Measurements from ENCODE around the gene HYLS1. TPM values are rescaled to one million over a fixed set of nuclear protein-coding genes. Genes with fewer than 3 reads are reported as not detected.

The HYLS1 gene
- total and polyA plus RNA-seq, 10 of the 15 experiments (the other 5 are each of a cell fraction or from before 2014, with no cell fraction given), result 11.7 to 35.1 (median 17.6) TPM

DNA sequence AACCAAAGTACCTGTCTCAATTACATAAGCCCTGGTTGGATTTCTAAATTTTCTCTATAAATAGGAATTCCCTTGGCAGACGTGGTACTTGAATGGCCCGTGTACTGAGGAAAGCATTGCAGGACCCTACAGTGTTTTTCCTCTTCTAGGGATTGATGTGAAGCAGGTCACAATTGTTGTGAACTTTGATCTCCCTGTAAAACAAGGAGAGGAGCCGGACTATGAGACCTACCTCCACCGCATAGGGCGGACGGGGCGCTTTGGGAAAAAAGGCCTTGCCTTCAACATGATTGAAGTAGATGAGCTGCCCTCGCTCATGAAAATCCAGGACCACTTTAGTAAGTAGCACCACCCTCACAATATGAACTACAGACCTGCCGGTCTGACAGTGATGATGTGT lies 33.6 kb downstream of the HYLS1 start:
- H2AFZ ChIP-seq (ENCODE audit: control insufficient read depth, low read depth, low read length), result no peak overlapping the region
- no peak overlapping the region for H3K9ac ChIP-seq (ENCODE audit: control insufficient read depth, insufficient read depth, low read length)
- H3K4me2 ChIP-seq (ENCODE audit: control insufficient read depth, insufficient read depth), result no peak overlapping the region
- in situ Hi-C loops (cut with MboI) (loop anchor here (5.0 kb wide), 1 partner anchor 271 kb away; no protein-coding TSS in a partner anchor), intact Hi-C loops (cut with micrococcal nuclease; ENCODE audit: unreplicated experiment) (loop anchor here (5.0 to 10.0 kb wide), 2 partner anchors 141 to 394 kb away; partner anchors contain the start of gene CDON)
- H3K27me3 ChIP-seq (replicated peaks in 1 of 2; ENCODE audit: control insufficient read depth in 2 of 2, insufficient read depth in 2 of 2, low read length in 1 of 2), result peaks cover 0 to 4% of the 10 kb centered on the region in 2 experiments; a peak in 2 of 4 replicates
- no peak for TF ChIP-seq NRF1 (conservative IDR thresholded peaks at IDR 0.05; ENCODE audit: low read depth, low read length)
- TF ChIP-seq SREBF1 (IDR thresholded peaks at IDR 0.05; ENCODE audit: low read length), result no peak
- no peak for TF ChIP-seq BMI1 (IDR thresholded peaks at IDR 0.05; ENCODE audit: borderline replicate concordance)
- TF ChIP-seq CHD4 (IDR thresholded peaks at IDR 0.05), result no peak
- CTCF ChIA-PET, result interaction anchor here (0.7 to 5.9 kb wide), 6 partner anchors 9 to 563 kb away, joined by 3 to 120 read pairs (median 4); no protein-coding TSS in a partner anchor
- H3K79me2 ChIP-seq (ENCODE audit: control insufficient read depth, insufficient read depth, low read length), result no peaks in the 10 kb centered on the region
- POLR2A ChIA-PET, result no interaction called here
- no peaks in the 10 kb centered on the region for H3K9me3 ChIP-seq (replicated peaks; ENCODE audit: control insufficient read depth, insufficient read depth, low read length)
- H3K4me1 ChIP-seq (ENCODE audit: control insufficient read depth, insufficient read depth, low read length), result no peaks in the 10 kb centered on the region
- WGBS (ENCODE audit: insufficient coverage, insufficient replicate concordance, low lambda C conversion rate, missing lambda C conversion rate), result 54% methylated on average over 9 of the region's 9 CpGs
- SMC1A ChIA-PET (ENCODE audit: uncharacterized antibody, unreplicated experiment), result interaction anchor here (1.0 to 6.3 kb wide), 2 partner anchors 17 to 274 kb away, joined by 3 to 61 read pairs; partner anchors contain the start of gene DDX25
- DNase-seq (ENCODE audit: low read depth, low spot score) (no peak), FAIRE-seq (no peak), ATAC-seq (no peak)
- no peaks in the 10 kb centered on the region for H3K36me3 ChIP-seq (ENCODE audit: control insufficient read depth in 2 of 2, insufficient read depth in 2 of 2, low read length in 1 of 2)
- RAD21 ChIA-PET (ENCODE audit: unreplicated experiment), result interaction anchor here (1.1 kb wide), 1 partner anchor 139 kb away, joined by 3 read pairs; no protein-coding TSS in a partner anchor
- no TSS peak for BruUV-seq (replicated peaks)
- no peaks in the 10 kb centered on the region for H4K20me1 ChIP-seq (ENCODE audit: control insufficient read depth, insufficient read depth)
- no peak overlapping the region for H3K27ac ChIP-seq (ENCODE audit: control insufficient read depth, insufficient read depth)
- no peak overlapping the region for H3K4me3 ChIP-seq

DNA sequence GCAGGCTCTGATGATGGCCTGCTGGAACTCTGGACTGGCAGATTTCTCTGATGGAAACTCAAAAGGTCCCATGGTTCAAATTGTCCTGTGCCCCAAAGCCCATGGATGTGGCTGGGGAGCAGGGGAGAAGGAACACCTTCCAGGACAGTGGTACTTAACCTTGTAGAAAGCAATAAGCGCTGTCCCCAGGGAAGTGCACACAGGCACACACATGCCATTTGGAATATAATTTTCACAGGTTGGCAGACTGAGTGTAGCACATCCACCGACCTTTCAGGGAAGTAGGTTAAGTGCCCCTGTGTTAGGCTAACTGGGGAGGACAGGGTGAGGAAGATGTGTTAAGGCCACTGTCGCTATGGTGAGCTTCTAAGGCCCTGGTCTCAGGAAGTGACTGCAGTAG lies 34.7 kb downstream of the HYLS1 start:
- 52% methylated on average over 3 of the region's 3 CpGs for WGBS (ENCODE audit: insufficient coverage, insufficient replicate concordance, low lambda C conversion rate, missing lambda C conversion rate)
- Histone ChIP-seq H3K9me3 (replicated peaks; ENCODE audit: control insufficient read depth, insufficient read depth, low read length) (no peaks in the 10 kb centered on the region), H3K9ac (ENCODE audit: control insufficient read depth, insufficient read depth, low read length) (no peak overlapping the region), H4K20me1 (ENCODE audit: control insufficient read depth, insufficient read depth) (no peaks in the 10 kb centered on the region), H2AFZ (ENCODE audit: control insufficient read depth, low read depth, low read length) (no peak overlapping the region), H3K27me3 (replicated peaks in 1 of 2; ENCODE audit: control insufficient read depth in 2 of 2, insufficient read depth in 2 of 2, low read length in 1 of 2) (no peaks in the 10 kb centered on the region; a peak in 1 of 4 replicates), H3K36me3 (ENCODE audit: control insufficient read depth in 2 of 2, insufficient read depth in 2 of 2, low read length in 1 of 2) (no peaks in the 10 kb centered on the region), H3K4me3 (no peak overlapping the region), H3K4me1 (ENCODE audit: control insufficient read depth, insufficient read depth, low read length) (no peaks in the 10 kb centered on the region), H3K79me2 (ENCODE audit: control insufficient read depth, insufficient read depth, low read length) (no peaks in the 10 kb centered on the region), H3K27ac (ENCODE audit: control insufficient read depth, insufficient read depth) (no peak overlapping the region), H3K4me2 (ENCODE audit: control insufficient read depth, insufficient read depth) (no peak overlapping the region)
- BruUV-seq (replicated peaks), result no TSS peak
- DNase-seq (ENCODE audit: low read depth, low spot score) (no peak), FAIRE-seq (no peak), ATAC-seq (no peak)
- SMC1A ChIA-PET (ENCODE audit: uncharacterized antibody, unreplicated experiment), result interaction anchor here (1.0 to 6.3 kb wide), 2 partner anchors 18 to 273 kb away, joined by 3 to 61 read pairs; partner anchors contain the start of gene DDX25
- POLR2A ChIA-PET, result no interaction called here
- CTCF ChIA-PET, result interaction anchor here (1.0 to 5.9 kb wide), 5 partner anchors 8 to 559 kb away, joined by 3 to 120 read pairs (median 6); no protein-coding TSS in a partner anchor
- in situ Hi-C loops (cut with MboI), result loop anchor here (5.0 kb wide), 1 partner anchor 270 kb away; no protein-coding TSS in a partner anchor
- intact Hi-C loops (cut with micrococcal nuclease; ENCODE audit: unreplicated experiment), result loop anchor here (5.0 to 10.0 kb wide), 2 partner anchors 140 to 393 kb away; partner anchors contain the start of gene CDON
- RAD21 ChIA-PET (ENCODE audit: unreplicated experiment), result interaction anchor here (1.1 to 3.7 kb wide), 2 partner anchors 137 to 271 kb away, joined by 3 to 27 read pairs; no protein-coding TSS in a partner anchor
- TF ChIP-seq, protein P1, sequence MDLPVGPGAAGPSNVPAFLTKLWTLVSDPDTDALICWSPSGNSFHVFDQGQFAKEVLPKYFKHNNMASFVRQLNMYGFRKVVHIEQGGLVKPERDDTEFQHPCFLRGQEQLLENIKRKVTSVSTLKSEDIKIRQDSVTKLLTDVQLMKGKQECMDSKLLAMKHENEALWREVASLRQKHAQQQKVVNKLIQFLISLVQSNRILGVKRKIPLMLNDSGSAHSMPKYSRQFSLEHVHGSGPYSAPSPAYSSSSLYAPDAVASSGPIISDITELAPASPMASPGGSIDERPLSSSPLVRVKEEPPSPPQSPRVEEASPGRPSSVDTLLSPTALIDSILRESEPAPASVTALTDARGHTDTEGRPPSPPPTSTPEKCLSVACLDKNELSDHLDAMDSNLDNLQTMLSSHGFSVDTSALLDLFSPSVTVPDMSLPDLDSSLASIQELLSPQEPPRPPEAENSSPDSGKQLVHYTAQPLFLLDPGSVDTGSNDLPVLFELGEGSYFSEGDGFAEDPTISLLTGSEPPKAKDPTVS (IDR thresholded peaks at IDR 0.05; ENCODE audit: low read depth, low read length), result no peak
- TF ChIP-seq ASH2L (IDR thresholded peaks at IDR 0.05; ENCODE audit: borderline replicate concordance, low read depth) (no peak), EGR1 (IDR thresholded peaks at IDR 0.05; ENCODE audit: borderline replicate concordance in 1 of 2, low read depth in 2 of 2, low read length in 2 of 2) (no peak), ZNF622 (IDR thresholded peaks at IDR 0.05) (no peak), CBX5 (IDR thresholded peaks at IDR 0.05; ENCODE audit: low read depth) (no peak), IKZF2 (IDR thresholded peaks at IDR 0.05) (no peak), STAT3 (IDR thresholded peaks at IDR 0.05; ENCODE audit: low read depth, low read length) (no peak)
- TF ChIP-seq, protein P2, sequence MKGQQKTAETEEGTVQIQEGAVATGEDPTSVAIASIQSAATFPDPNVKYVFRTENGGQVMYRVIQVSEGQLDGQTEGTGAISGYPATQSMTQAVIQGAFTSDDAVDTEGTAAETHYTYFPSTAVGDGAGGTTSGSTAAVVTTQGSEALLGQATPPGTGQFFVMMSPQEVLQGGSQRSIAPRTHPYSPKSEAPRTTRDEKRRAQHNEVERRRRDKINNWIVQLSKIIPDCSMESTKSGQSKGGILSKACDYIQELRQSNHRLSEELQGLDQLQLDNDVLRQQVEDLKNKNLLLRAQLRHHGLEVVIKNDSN (IDR thresholded peaks at IDR 0.05; ENCODE audit: borderline replicate concordance, extremely low read length, insufficient read depth, low read depth, low read length), result no peak
- TF ChIP-seq, protein P3, sequence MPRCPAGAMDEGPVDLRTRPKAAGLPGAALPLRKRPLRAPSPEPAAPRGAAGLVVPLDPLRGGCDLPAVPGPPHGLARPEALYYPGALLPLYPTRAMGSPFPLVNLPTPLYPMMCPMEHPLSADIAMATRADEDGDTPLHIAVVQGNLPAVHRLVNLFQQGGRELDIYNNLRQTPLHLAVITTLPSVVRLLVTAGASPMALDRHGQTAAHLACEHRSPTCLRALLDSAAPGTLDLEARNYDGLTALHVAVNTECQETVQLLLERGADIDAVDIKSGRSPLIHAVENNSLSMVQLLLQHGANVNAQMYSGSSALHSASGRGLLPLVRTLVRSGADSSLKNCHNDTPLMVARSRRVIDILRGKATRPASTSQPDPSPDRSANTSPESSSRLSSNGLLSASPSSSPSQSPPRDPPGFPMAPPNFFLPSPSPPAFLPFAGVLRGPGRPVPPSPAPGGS (IDR thresholded peaks at IDR 0.05; ENCODE audit: borderline replicate concordance, insufficient read depth, low read depth, low read length, poor library complexity, severe bottlenecking), result no peak
